ENCODE measurements around the gene INTS11.

The INTS11 gene

DNA sequence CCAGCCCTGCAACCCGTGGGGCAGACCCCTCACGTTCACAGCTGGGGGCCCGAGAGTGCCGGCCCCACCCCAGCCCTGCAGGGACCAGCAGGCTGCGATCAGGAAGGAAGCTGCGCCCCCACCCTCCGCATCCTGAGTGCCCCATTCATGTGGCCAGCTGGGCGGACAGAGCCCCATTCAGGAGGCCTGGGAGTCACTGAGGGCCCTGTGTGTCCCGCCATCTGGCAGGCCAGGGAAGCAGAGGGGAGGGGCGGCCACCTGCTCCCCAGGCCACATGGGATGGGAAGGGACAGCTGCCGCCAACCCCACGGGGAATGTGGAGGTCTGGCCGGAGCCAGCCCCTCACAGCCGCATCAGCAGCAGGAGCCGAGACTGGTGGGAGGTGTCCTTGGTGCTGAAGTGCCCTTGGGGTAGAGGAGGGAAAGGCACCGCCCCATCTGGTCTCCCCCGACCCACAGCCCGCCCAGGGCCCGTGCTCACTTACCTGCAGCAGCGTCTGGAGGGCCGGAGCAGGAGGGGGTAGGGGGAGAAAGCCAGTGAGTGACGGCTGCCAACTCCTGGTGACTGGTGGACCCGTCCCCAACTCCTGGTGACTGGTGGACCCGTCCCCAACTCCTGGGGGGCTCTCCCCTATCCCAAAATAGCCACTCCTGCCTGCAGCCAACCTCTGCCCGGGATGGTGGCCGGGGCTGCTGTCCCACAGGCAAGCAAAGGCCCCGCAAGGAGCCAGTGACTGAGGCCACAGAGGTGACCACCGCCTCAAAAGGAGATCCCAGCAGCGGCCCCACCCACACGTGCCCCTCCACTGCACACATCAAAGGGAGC is 25.4 kb downstream of the INTS11 start:
- no peak for DNase-seq

DNA sequence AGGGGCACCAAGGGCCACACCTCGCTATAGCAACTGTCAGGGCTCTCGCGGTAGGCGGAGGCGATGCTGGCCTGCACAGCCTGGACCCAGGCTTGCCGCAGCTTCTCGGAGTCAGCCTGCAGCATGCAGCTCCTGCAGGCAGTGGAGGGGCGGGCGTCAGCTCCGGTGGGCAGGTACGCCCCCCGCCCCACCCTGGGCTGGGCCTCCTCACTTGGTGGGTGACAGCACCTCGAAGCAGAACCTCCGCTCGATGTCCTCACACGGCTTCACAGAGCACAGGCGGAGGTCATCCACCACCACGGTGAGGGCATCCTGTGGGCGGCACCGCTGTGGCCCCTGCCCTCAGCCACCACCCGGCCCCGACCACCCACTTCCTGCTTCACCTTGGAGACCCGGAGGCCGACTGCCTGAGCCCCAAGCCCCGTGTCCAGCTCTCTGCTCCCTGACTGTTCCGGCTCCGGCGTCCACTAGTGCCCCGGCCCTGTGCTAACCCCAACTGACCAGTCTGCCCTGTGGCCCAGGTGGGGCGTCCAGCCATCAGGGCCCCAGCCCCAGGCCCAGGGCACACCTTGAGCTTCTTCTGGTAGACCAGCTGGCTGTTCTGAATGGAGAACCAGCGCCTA is 26.5 kb downstream of the INTS11 start:
- DNase-seq, result no peak

DNA sequence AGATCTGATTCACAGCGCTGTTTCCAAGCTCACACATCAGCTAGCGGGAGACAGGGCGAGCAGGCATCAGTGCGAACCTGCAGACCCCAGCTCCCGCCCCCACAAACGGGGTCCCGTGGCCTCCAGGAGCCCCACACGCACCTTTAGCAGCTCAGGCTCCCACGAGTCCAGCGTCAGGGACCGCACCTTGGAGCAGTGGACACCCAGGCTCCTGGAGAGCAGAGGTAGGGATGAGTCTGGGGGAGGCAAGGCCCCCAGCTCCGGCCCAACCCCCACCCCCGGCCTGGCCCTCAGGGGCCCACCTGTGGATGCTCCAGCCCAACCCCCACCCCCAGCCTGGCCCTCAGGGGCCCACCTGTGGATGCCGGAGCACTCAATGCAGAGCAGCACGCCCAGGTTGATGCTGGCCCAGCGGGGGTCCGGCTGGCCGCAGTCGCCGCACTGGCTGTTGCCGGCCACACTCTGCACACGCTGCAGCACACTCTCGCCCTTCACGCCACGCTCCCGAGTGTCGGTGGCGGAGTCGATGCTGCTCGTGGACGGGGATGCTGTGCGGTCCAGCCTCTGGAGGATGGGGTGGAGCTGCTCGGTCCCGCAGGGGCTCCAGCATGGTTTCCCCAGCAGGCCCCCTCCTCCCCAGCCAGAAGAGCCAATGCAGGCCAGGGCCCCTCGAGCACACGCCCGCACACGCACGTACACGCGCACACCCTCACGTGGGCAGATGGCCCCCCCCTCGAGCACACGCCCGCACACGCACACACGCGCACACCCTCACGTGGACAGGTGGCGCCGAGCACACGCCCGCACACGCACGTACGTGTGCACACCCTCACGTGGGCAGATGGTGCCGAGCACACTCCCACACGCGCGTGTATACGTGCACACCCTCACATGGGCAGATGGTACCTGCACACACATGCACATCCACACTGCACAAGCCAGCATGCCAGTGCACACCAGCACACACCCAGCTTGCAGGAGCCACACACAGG is 28.1 kb downstream of the INTS11 start:
- DNase-seq, result no peak

DNA sequence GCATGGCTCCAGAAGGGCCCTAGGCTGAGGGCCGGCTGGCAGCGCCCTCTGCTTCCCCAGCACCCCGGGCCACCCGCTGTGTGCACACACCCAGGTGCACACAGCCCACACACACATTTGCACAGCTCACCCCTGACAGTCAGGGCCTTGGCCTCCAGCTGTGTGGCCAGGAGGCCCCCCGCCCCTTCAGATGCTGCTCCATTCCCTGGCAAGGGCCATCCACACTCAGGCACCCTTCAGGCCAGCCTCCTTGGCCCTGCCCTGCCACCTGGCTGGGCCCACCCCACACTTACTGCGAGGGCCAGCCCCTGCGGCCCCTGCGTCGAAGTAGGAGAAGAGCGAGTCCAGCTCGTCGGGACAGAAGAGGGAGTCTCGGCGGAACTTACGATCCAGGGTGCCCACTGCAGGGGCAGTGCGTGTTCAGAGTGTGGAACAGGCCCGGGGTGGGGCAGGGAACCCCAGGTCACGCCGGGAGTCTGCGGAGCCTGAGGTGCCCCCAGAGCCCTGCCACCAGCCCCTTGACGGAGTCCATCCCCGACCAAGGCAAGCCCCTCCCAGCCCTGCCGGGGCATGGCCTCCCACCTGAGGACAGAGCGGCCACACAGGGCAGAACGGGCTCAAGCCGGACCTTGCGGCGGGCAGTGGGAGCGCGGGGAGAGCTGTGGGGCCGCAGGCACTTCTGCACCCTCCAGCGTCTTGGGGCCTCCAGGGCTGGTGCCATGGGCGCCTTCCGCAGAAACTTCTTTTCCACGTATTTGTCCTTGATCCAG is 29.1 kb downstream of the INTS11 start:
- no peak for DNase-seq

DNA sequence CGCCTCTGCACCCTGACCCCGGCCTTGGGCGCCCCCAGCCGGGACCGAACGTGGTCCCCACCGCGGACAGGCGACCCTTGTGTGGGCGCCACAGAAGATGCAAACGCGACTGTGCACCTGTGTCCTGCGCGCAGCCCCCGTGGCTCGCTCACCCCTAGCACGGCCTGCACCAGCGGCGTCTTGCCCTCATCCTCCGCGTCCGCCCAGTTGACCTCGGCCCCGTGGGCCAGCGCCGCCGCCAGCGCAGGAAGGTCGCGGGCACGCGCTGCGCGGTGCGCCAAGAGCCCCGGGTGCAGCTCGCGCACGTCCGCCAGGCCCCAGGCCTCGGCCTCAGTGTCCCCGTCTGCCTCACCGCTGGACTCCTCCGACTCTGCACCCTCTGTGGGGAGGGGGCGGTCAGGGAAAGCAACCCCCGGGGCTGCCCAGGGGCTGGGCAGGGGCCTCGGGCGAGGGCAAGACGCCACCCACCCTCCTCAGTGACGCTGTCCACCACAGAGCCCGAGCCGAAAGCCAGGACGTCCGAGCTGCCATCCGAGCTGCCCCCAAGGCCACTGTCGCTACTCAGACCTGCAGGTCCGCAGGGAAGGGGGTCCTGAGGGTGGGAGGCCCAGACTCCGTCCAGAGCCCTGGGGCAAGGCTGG is 30.1 kb downstream of the INTS11 start:
- no peak for DNase-seq

DNA sequence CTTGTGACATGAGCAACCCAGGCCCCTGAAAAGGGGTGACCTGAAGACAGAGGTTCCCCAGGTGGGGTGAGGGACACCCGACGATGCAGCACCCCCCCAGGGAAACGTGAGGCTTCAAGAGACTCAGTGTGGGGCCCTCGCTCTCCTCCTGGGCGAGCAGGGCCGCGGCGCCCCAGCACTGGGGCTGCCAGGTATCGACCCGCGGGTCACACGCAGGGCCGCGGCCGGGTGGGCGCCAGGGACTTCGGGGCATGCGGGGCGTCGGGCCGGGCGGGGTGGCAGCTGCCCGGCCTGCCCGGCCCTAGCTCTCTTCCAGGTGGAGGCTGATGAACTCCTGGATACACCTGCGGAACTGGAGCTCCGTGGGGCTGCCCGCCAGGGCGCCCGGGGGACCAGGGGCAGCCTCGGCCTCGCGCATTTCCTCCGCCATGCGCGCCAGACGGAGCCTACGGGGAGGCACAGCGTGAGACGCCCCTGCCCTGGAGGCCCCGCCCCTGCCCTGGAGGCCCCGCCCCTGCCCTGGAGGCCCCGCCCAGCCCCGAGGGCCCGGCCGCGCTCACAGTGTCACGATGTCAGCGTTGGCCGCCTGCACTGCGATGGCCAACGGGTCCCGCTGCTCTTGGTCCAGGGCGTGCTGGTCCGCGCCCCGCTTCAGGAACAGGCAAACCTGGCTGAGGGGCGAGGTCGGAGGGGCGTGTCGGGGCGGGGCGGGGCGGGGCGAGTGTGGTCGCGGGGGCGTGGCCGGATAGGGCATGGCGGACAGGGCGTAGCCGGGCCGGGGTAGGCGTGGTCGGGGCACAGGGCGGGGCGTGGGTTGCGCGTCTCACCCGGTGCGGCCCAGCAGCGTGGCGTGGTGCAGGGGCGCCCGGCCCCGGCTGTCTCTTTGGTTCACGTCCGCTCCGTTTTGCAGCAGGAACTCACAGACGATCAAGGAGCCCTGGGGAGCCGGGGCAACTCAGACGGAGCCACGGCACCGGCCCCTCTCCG is 30.9 kb downstream of the INTS11 start:
- DNase-seq, result no peak

DNA sequence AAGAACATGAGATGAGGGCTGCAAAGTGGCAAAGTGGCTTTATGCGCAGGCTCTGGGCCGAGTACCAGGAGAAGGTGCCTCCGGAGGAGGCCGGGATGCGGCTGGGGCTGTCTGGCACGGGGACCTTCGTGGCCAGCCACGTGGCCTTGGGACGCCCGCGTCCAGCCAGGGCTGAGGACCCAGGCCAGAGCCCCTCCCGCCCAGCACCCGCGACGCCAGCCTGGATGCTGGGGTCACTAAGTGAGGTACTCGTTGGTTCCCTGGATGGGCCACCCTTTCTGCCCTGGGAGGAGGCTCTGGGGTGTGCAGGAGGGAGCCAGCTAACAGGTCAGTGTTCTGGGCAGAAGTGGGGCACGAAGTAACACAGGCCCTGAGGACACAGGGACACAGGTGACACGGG is 31.6 kb downstream of the INTS11 start:
- DNase-seq, result no peak

DNA sequence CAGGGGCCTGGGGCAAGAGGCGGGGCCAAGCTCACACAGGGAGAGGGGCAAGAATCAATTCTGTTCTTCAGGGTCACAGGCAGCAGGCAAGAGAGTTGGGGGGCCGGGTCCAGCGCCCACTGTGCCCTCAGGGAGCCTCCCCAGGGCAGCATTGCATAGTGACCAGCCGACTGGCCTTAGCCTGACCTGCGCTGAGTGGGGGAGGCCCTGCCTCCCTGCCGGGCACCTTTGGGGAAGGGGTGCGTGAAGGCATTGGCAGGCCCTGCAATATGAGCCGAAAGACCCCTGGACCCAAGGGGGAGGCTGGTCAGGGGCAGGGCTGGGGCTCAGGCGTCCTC is 32.0 kb downstream of the INTS11 start:
- DNase-seq, result no peak

DNA sequence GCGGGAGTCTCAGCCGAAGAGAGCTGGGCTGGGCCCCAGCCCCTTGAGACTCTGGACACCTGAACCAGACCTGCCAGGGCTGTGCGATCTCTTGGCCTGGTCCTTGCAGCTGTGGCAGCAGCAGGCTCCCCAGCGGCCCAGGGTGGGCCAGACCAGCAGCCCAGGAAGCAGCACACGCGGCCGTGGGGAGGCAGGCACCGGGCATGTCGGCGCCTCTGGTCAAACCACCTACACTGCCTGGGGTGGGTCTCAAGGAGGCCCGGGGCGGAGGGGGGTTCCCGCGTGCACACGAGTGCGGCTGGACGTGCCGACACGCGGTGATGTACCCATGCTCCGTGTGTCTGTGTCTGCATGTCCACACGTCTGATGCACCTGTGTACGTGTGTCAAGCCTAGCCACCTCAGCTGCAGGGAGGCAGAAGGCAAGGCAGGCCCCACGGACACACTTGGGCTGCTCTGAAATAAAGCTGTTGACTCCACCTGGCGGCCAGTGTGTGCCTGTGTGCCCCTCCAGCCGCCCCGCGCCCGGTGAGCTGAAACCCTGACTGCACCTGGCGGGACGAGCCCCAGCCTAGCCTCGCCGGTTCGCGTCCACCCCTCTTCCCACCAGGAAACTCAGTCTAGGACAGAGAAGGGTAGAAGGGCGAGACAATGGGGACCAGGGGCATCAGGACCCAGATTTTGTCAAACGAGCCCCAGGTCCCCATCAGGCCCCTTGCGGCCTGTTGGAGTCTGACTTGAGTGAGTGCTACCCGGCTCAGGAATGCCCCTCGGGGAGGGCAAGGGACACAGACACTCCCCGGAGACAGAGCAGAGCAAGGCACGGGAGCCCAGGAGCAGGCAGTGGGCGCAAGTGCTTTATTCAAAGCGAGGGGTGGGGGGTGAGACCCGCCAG is 32.7 kb downstream of the INTS11 start:
- no peak for DNase-seq

DNA sequence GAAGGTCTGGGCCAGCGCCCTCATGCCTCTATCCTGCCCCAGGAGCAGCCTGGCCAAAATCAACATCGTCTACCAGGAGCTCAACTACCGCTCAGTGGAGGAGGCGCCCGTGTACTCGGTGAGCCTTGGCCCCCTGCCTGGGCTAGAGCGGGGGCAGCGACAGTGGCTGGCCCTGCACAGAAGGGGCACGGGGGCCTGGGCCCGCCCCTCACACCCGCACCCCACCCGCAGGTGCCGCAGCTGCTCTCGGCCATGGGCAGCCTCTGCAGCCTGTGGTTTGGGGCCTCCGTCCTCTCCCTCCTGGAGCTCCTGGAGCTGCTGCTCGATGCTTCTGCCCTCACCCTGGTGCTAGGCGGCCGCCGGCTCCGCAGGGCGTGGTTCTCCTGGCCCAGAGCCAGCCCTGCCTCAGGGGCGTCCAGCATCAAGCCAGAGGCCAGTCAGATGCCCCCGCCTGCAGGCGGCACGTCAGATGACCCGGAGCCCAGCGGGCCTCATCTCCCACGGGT is 33.4 kb downstream of the INTS11 start:
- no peak for DNase-seq

DNA sequence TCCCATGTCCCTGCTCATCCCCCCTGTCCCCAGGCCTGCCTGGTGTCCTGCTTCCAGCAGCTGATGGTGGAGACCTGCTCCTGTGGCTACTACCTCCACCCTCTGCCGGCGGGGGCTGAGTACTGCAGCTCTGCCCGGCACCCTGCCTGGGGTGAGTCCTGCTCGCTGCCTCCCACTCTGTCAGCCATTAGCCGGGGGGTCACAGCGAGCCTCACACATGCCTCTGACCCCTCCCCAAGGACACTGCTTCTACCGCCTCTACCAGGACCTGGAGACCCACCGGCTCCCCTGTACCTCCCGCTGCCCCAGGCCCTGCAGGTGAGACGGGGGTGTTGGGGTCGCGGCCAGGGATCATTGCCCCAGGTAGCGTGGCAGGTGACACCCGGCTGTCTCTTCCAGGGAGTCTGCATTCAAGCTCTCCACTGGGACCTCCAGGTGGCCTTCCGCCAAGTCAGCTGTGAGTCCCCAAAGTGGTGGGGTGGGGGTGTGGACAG is 34.2 kb downstream of the INTS11 start:
- no peak for DNase-seq

DNA sequence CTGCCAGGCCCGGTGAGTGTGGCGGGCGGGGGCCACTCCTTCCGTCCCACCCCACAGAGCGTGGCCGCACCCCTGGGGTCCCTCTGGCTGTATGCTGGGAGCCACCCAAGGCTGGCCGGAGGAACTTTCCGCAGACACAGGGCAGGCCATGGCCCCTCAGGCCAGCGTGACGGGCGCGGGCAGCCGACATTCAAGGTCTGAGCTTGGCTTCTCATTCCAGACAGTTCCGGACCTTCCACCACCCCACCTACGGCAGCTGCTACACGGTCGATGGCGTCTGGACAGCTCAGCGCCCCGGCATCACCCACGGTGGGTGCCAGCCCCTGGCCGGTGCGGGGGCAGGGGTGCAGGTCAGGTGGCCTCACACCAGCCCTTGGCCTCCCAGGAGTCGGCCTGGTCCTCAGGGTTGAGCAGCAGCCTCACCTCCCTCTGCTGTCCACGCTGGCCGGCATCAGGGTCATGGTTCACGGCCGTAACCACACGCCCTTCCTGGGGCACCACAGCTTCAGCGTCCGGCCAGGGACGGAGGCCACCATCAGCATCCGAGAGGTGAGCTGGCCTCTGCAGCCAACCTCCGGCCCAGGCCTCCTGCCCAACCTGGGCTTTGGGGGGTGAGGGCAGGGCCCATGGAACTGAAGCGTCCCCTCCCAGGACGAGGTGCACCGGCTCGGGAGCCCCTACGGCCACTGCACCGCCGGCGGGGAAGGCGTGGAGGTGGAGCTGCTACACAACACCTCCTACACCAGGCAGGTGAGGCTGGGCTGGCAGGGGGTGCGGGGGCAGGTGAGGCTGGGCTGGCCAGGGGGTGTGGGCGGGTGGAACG is 37.0 kb downstream of the INTS11 start:
- no peak for DNase-seq

DNA sequence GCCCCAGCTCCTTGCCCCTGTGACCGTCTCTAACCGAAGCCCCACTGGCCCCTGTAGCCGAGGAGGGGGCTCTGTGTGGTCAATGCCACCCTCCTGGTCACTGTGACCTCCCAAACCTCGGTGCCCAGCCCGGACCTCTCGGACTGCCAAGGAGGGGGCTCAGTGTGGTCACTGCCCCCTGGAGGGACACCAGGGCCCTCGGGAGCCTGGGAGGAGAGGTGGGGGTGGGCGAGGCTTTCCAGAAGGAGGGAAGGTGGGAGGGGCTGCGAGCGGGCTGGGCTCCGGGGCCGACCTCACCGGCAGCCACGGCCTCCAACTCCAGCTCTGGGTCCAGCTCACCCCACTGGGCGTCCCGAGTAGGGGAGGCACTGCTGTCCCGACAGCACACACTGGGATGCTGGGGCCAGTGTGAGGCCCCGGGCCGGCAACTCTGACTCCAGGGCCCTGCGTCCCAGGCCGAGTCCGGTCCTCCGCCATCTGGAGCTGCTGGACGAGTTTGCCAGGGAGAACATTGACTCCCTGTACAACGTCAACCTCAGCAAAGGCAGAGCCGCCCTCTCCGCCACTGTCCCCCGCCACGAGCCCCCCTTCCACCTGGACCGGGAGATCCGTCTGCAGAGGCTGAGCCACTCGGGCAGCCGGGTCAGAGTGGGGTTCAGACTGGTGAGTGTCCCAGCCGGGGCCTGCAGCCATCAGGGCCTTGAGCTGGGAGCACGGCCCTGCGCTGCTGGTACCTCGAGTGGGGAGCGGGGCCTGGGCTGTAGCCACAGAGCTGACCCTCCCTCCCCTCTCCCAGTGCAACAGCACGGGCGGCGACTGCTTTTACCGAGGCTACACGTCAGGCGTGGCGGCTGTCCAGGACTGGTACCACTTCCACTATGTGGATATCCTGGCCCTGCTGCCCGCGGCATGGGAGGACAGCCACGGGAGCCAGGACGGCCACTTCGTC is 37.9 kb downstream of the INTS11 start:
- DNase-seq, result no peak

DNA sequence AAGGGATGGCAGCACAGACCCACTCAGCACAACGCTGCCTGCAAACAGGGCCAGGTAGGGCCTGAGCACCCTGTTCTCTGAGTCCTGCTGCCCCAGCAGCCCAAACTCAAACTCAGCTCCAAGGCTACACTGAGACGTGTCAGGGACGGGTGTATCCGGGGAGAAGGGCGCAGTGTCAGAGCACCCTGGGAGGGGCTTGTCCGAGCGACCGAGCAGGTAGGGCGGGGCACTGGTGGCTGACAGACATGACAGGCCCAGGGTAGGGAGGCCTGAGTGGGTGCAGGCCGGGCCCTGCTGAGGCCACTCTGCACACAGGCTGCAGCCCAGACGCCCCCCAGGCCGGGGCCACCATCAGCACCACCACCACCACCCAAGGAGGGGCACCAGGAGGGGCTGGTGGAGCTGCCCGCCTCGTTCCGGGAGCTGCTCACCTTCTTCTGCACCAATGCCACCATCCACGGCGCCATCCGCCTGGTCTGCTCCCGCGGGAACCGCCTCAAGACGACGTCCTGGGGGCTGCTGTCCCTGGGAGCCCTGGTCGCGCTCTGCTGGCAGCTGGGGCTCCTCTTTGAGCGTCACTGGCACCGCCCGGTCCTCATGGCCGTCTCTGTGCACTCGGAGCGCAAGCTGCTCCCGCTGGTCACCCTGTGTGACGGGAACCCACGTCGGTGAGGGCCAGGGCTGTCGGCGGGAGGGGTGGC is 38.7 kb downstream of the INTS11 start:
- no peak for DNase-seq

DNA sequence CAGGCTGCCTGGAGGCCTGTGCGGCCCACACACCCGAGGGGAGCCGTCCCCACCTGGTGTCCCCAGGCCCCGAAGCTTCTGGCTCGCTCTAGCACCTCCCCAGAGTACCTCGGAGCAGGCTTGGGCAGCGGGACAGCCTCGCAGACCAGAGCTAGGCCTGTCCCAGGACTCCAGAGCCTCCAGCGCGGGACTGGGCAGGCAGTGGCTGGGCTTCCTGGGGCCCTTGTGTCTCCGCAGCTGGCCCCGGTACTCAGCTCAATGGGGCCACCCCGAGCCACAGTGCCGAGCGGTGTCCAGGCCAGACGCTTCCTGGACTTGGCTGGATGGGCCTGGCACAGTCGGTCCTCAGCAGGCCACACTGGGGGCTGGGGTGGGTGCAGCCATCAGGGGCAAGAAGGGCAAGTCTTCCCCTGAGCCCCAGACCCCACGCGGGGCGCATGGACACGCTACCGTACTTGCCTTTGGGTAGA is 39.3 kb downstream of the INTS11 start:
- DNase-seq, result no peak
